K562 (cell line): ENCODE data around the gene EGFL7. TPM values are rescaled to one million over a fixed set of nuclear protein-coding genes. Genes with fewer than 3 reads are reported as not detected.

Source experiments
- ATAC-seq: fragments of 200-7000 bp; cut with Tn5 transposase; 3 replicates; pipeline ENCODE4 v1.9.1; 2020; ENCODE audit warnings: moderate library complexity
- BruUV-seq: library from RNA; stranded (reverse); fragments of 400-500 nt; replicated peaks from 2 replicates; lab custom pipeline; 2021; lab: Mats Ljungman, UMichigan
- CTCF ChIA-PET: fragments of 300-600 bp; formaldehyde crosslinking; extraction: SDS; loops from one replicate; lab custom pipeline; 2021; ENCODE audit warnings: low intra/inter-chr PET ratio; lab: Yijun Ruan, JAX
- POLR2A ChIA-PET: fragments of 300-600, 350-650 bp; sonication (Branson Sonifier 250); formaldehyde crosslinking; extraction: SDS; loops from one replicate; lab custom pipeline; 2021; ENCODE audit warnings: antibody characterized with exemption, inconsistent platforms; lab: Yijun Ruan, JAX
- DNase-seq, 4 experiments: peaks; one replicate each; pipeline versions ENCODE4 v3.0.0 to v3.0.0-alpha.2; 2011 to 2018; ENCODE audit warnings: low spot score in 3 of 4, mixed read lengths in 3 of 4; ENCODE audit errors: extremely low read depth in 1 of 4
- FAIRE-seq: peaks from 2 replicates; lab custom pipeline; 2011; peaks lifted over from hg19 to GRCh38; lab: Jason Lieb, UNC
- H2AFZ ChIP-seq: 2 replicates; pipeline ENCODE4 v1.6.0; 2011; ENCODE audit warnings: low read depth, low read length, control low read depth, inconsistent platforms
- H3K27ac ChIP-seq: fragments of 200-600 bp; 3 replicates; pipeline ENCODE4 v1.8.0; 2011; ENCODE audit warnings: low read depth, mild to moderate bottlenecking, control low read depth, inconsistent platforms, low read length, moderate library complexity, mixed read lengths; ENCODE audit errors: extremely low read depth
- H3K27me3 ChIP-seq, 2 experiments: fragments of 300-600 bp in 1 of 2; 2 replicates in 1 of 2; 3 replicates in 1 of 2; pipeline versions ENCODE4 v1.6.0 to v1.8.0; 2011; ENCODE audit warnings: inconsistent platforms in 2 of 2, low read length in 2 of 2, mild to moderate bottlenecking in 1 of 2, mixed read lengths in 1 of 2, moderate library complexity in 1 of 2; ENCODE audit not compliant: control insufficient read depth in 2 of 2, insufficient read depth in 2 of 2
- H3K36me3 ChIP-seq: fragments of 300-600 bp; 3 replicates; pipeline ENCODE4 v1.8.0; 2011; ENCODE audit warnings: mild to moderate bottlenecking, low read length, inconsistent platforms; ENCODE audit not compliant: control insufficient read depth, insufficient read depth
- H3K4me1 ChIP-seq, 2 experiments: fragments of 200-600 bp in 1 of 2; replicated peaks in 1 of 2; 2 replicates in 1 of 2; 3 replicates in 1 of 2; pipeline versions ENCODE4 v1.5.1 to v1.8.0; 2011; ENCODE audit warnings: inconsistent platforms in 2 of 2, low read length in 2 of 2, mild to moderate bottlenecking in 1 of 2, mixed read lengths in 1 of 2, moderate library complexity in 1 of 2; ENCODE audit not compliant: control insufficient read depth in 2 of 2, insufficient read depth in 2 of 2
- H3K4me2 ChIP-seq: 2 replicates; pipeline ENCODE4 v1.6.1; 2011; ENCODE audit warnings: low read length, control low read depth, inconsistent platforms, mixed read lengths; ENCODE audit not compliant: insufficient read depth
- H3K4me3 ChIP-seq: fragments of 200-600 bp; sonication (generic), shearing (Covaris generic); 2 replicates; pipeline ENCODE4 v1.5.1; 2016; ENCODE audit warnings: control low read depth, inconsistent platforms
- H3K79me2 ChIP-seq: fragments of 200-600 bp; 3 replicates; pipeline ENCODE4 v1.8.0; 2011; ENCODE audit warnings: low read length, inconsistent platforms; ENCODE audit not compliant: control insufficient read depth, insufficient read depth
- H3K9ac ChIP-seq, 2 experiments: 2 replicates each; pipeline versions ENCODE4 v1.6.0 to v1.6.1; 2011; ENCODE audit warnings: low read depth in 2 of 2, low read length in 2 of 2, control low read depth in 1 of 2, inconsistent platforms in 1 of 2, mild to moderate bottlenecking in 1 of 2, mixed read lengths in 1 of 2; ENCODE audit not compliant: insufficient read depth in 1 of 2
- H3K9me1 ChIP-seq: one replicate; pipeline ENCODE4 v1.6.0; 2011; ENCODE audit warnings: inconsistent platforms, mild to moderate bottlenecking, low read length, moderate library complexity; ENCODE audit not compliant: control insufficient read depth, insufficient read depth
- H3K9me3 ChIP-seq: replicated peaks from 2 replicates; pipeline ENCODE4 v1.5.1; 2011; ENCODE audit warnings: low read depth, low read length, inconsistent platforms; ENCODE audit not compliant: control insufficient read depth, insufficient read depth
- H4K20me1 ChIP-seq: replicated peaks from 2 replicates; pipeline ENCODE4 v1.6.1; 2011; ENCODE audit warnings: low read length, inconsistent platforms, mixed read lengths; ENCODE audit not compliant: control insufficient read depth, insufficient read depth
- CHD1 ChIP-seq: fragments of 200-600 bp; sonication (generic); IDR thresholded peaks from one replicate; pipeline ENCODE4 v1.6.1; 2012; ENCODE audit warnings: mild to moderate bottlenecking, moderate library complexity, low read length, inconsistent platforms
- CSDE1 ChIP-seq, 2 experiments: fragments of 450-650 bp; IDR thresholded peaks; 2 replicates each; pipeline ENCODE4 v1.6.1; 2016; ENCODE audit warnings: mild to moderate bottlenecking in 1 of 2
- DACH1 ChIP-seq: fragments of 450-650 bp; IDR thresholded peaks from 2 replicates; pipeline ENCODE4 v1.6.1; 2018; ENCODE audit not compliant: partially characterized antibody
- E2F8 ChIP-seq: fragments of 450-650 bp; IDR thresholded peaks from 2 replicates; pipeline ENCODE4 v1.7.1; 2018; ENCODE audit warnings: mild to moderate bottlenecking, low read depth; ENCODE audit not compliant: partially characterized antibody
- GABPB2 ChIP-seq: fragments of 250-450 bp; sonication (Bioruptor Pico); conservative IDR thresholded peaks from 2 replicates; pipeline ENCODE4 v1.5.1; 2021; ENCODE audit warnings: mild to moderate bottlenecking
- MAFK ChIP-seq: IDR thresholded peaks from 2 replicates; pipeline ENCODE4 v1.6.1; 2011; ENCODE audit warnings: low read length, improper control_type of control experiment
- NR1H2 ChIP-seq: sonication (generic); formaldehyde crosslinking; IDR thresholded peaks from 2 replicates; pipeline ENCODE4 v1.4.0; 2020; ENCODE audit warnings: mild to moderate bottlenecking, missing genetic modification reagents
- RHOXF2B ChIP-seq: fragments of 250-450 bp; sonication (Bioruptor Pico); conservative IDR thresholded peaks from 2 replicates; pipeline ENCODE4 v1.5.1; 2021
- RNF2 ChIP-seq: sonication (generic); IDR thresholded peaks from 2 replicates; pipeline ENCODE4 v1.6.1; 2016
- SAFB ChIP-seq: fragments of 200-400 bp; formaldehyde crosslinking; IDR thresholded peaks from 2 replicates; pipeline ENCODE4 v1.6.1; 2017; ENCODE audit warnings: low read depth, low read length, borderline replicate concordance
- SRSF9 ChIP-seq: fragments of 200-400 bp; formaldehyde crosslinking; IDR thresholded peaks from 2 replicates; pipeline ENCODE4 v1.6.1; 2017; ENCODE audit warnings: low read depth, low read length, borderline replicate concordance
- THAP7 ChIP-seq: fragments of 250-450 bp; sonication (Bioruptor Pico); IDR thresholded peaks from 2 replicates; pipeline ENCODE4 v1.5.0; 2021
- ZFP36 ChIP-seq: fragments of 150-350 bp; IDR thresholded peaks from 2 replicates; pipeline ENCODE4 v1.6.1; 2018; ENCODE audit warnings: low read length, low read depth; ENCODE audit not compliant: partially characterized antibody
- ZNF445 ChIP-seq: fragments of 250-450 bp; sonication (Bioruptor Pico); IDR thresholded peaks from 2 replicates; pipeline ENCODE4 v1.4.0; 2020; ENCODE audit warnings: low read depth, mild to moderate bottlenecking, moderate library complexity
- WGBS: fragments of 100-300 bp; shearing (Covaris generic); methylation state at CpG from one replicate; pipeline ENCODE4 v1.1.6; 2016; ENCODE audit warnings: low coverage, mixed read lengths; ENCODE audit not compliant: insufficient coverage; ENCODE audit errors: missing lambda C conversion rate; 5-methylcytosine and 5-hydroxymethylcytosine counted together
- in situ Hi-C: fragments of 300-500 bp; cut with MboI; formaldehyde crosslinking; loops from 4 replicates; pipeline ENCODE4 v1.15.0; 2018; ENCODE audit warnings: inconsistent platforms, mixed read lengths
- intact Hi-C: fragments of 100-400 bp; cut with micrococcal nuclease; formaldehyde crosslinking; loops from 2 replicates; pipeline ENCODE4 v1.14.2; 2022
- polyA plus RNA-seq, 8 experiments: library from polyadenylated mRNA; depleted of rRNA in 4 of 8; stranded (reverse) in 5 of 8; unstranded in 3 of 8; fragments of >200 nt; fragmentation: Nextera tagmentation in 2 of 8; fragmentation: Illumina TruSeq in 1 of 8; extraction: Ambion mirVana in 2 of 8; extraction: Trizol in 1 of 8; gene quantifications; 2 replicates each; pipeline versions ENCODE4 v1.2.1 to v1.2.3, GENCODE V29; 2011 to 2014; ENCODE audit warnings: inconsistent platforms in 1 of 8, missing spikeins in 1 of 8
- total RNA-seq, 7 experiments: library from RNA; depleted of rRNA in 6 of 7; stranded (reverse); fragments of >200 nt in 6 of 7; fragmentation: Illumina TruSeq in 2 of 7; extraction: Trizol in 2 of 7; gene quantifications; 2 replicates each; pipeline versions ENCODE4 v1.2.1 to v1.2.3, GENCODE V29; 2011 to 2021; ENCODE audit warnings: low replicate concordance in 1 of 7
- TF ChIP-seq, protein P1 (sequence below): fragments of 250-450 bp; sonication (Bioruptor Pico); IDR thresholded peaks from 2 replicates; pipeline ENCODE4 v1.5.0; 2022; ENCODE audit warnings: mild to moderate bottlenecking

Gene EGFL7
- total and polyA plus RNA-seq, 9 of the 15 experiments (the other 6 are each of a cell fraction or from before 2014, with no cell fraction given): 1.5 to 286 (median 55.5) TPM

DNA sequence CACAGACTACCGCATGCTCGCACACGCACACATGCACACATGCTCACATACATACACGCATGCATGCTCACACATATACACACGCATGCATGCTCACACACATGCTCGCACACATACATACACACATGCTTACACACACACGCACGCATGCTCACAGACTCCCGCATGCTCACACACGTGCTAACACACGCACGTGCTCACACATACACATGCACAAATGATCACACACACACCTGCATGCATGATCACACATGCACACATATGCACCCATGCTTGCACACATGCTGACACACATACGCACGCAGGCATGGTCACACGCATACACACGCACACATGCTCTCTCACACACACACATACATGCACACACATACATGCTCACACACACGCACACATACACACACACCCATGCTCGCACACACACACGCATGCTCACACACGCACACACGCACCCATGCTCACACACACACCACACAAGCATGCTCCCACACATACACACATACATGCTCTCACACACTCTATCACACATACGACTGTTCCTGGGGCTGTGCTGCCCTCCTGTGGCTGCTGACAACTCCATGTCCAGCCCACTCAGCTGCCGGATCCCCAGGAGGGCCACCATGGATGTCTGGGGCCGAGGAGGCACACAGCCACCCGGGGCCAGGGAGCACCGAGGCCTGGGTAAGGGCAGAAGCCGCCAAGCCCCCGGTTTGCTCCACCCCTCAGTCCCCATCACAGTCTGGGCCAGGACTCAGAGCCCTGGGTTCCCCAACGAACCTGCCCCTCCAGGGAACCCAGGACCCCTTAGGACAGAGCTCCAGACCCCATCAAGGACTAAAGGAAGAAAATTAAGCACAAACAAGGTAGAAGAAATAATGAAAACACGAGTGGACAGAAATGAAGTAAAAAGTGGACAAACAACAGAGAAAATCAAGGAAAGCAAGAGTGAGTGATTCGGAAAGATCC, 31.4 kb upstream of the EGFL7 start:
- Histone ChIP-seq H3K27ac (no peak overlapping the region), H3K79me2 (no peaks in the 10 kb centered on the region), H3K4me3 (no peak overlapping the region), H4K20me1 (0 out of 2 replicates have a peak, but pooled peaks cover 8% of the 10 kb centered on the region), H3K9ac (no peak overlapping the region), H3K4me2 (no peak overlapping the region), H3K27me3 (peaks cover 0 to 7% of the 10 kb centered on the region in 2 experiments; a peak in 3 of 5 replicates), H3K36me3 (no peaks in the 10 kb centered on the region), H3K9me1 (no peaks in the 10 kb centered on the region), H3K9me3 (peaks cover 4% of the 10 kb centered on the region), H3K4me1 (peaks cover 0 to 51% of the 10 kb centered on the region in 2 experiments; a peak in 4 of 5 replicates), H2AFZ (no peak overlapping the region)
- peak; percentile 71 to 86 (median 74) for DNase-seq
- in situ Hi-C loops (loop anchor here (25.0 kb wide), 1 partner anchor 294 kb away; the partner anchor contains the start of gene GPSM1), intact Hi-C loops (loop anchor here (1.0 to 2.0 kb wide), 2 partner anchors 13 to 146 kb away; no protein-coding TSS in a partner anchor)
- BruUV-seq: no TSS peak
- ChIA-PET CTCF (interaction anchor here (0.6 to 3.8 kb wide), 5 partner anchors 139 to 292 kb away, joined by 3 to 154 read pairs (median 3); partner anchors contain the start of gene SNAPC4), POLR2A (interaction anchor here (1.0 to 1.4 kb wide), 4 partner anchors 97 to 158 kb away, joined by 3 to 9 read pairs (median 4); no protein-coding TSS in a partner anchor)
- FAIRE-seq: peak; percentile 78
- WGBS: 26% methylated on average over 29 of the region's 31 CpGs
- peak; percentile 96 for ATAC-seq
- TF ChIP-seq DACH1: no peak
- TF ChIP-seq SRSF9: no peak
- no peak for TF ChIP-seq E2F8
- no peak for TF ChIP-seq RNF2
- no peak for TF ChIP-seq CHD1
- no peak for TF ChIP-seq GABPB2
- 0 out of 4 replicates have a peak, but pooled peaks of 1 of the 2 experiments have one; percentile 32 for TF ChIP-seq CSDE1 (IDR thresholded peaks at IDR 0.05)
- TF ChIP-seq ZNF445 (CRISPR knock-in tag): no peak
- TF ChIP-seq ZFP36: no peak
- no peak for TF ChIP-seq RHOXF2B (CRISPR knock-in tag)
- no peak for TF ChIP-seq MAFK
- no peak for TF ChIP-seq SAFB
- no peak for TF ChIP-seq NR1H2 (CRISPR knock-in tag)
- no peak for TF ChIP-seq THAP7 (CRISPR knock-in tag)
- TF ChIP-seq, protein P1, sequence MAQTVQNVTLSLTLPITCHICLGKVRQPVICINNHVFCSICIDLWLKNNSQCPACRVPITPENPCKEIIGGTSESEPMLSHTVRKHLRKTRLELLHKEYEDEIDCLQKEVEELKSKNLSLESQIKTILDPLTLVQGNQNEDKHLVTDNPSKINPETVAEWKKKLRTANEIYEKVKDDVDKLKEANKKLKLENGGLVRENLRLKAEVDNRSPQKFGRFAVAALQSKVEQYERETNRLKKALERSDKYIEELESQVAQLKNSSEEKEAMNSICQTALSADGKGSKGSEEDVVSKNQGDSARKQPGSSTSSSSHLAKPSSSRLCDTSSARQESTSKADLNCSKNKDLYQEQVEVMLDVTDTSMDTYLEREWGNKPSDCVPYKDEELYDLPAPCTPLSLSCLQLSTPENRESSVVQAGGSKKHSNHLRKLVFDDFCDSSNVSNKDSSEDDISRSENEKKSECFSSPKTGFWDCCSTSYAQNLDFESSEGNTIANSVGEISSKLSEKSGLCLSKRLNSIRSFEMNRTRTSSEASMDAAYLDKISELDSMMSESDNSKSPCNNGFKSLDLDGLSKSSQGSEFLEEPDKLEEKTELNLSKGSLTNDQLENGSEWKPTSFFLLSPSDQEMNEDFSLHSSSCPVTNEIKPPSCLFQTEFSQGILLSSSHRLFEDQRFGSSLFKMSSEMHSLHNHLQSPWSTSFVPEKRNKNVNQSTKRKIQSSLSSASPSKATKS (CRISPR knock-in tag): no peak
